Activated CD4-positive, alpha-beta T cell treated with anti-CD3 and anti-CD28 coated beads, Interleukin-2, amount 10 ng/mL, durations not matched to agents 7 days and 5 days (primary cell): Measurements from ENCODE around the gene PSMD14. TPM values are rescaled to one million over a fixed set of nuclear protein-coding genes. Genes with fewer than 3 reads are reported as not detected.

Experiments used
- CTCF ChIA-PET: fragments of 350-600 bp; sonication (Branson Sonifier 250); formaldehyde crosslinking; loops from one replicate; lab custom pipeline; 2021; ENCODE audit warnings: antibody characterized with exemption; lab: Charles Lee
- POLR2A ChIA-PET: fragments of 350-600 bp; sonication (Branson Sonifier 250); formaldehyde crosslinking; loops from one replicate; lab custom pipeline; 2021; ENCODE audit warnings: antibody characterized with exemption; lab: Charles Lee
- DNase-seq: peaks from one replicate; pipeline ENCODE4 v3.0.0-alpha.2; 2020
- H3K27ac Mint-ChIP-seq: one replicate; pipeline ENCODE4 v1.8.0; 2021; ENCODE audit warnings: mild to moderate bottlenecking, moderate library complexity, mixed read lengths
- H3K27me3 Mint-ChIP-seq: one replicate; pipeline ENCODE4 v1.8.0; 2021; ENCODE audit warnings: mixed read lengths
- H3K36me3 Mint-ChIP-seq: one replicate; pipeline ENCODE4 v1.8.0; 2021; ENCODE audit warnings: low read depth, mixed read lengths
- H3K4me1 Mint-ChIP-seq: one replicate; pipeline ENCODE4 v1.8.0; 2021; ENCODE audit warnings: mixed read lengths
- H3K4me3 Mint-ChIP-seq: one replicate; pipeline ENCODE4 v1.8.0; 2021; ENCODE audit warnings: mild to moderate bottlenecking, moderate library complexity, mixed read lengths
- H3K9me3 Mint-ChIP-seq: one replicate; pipeline ENCODE4 v1.8.0; 2021; ENCODE audit warnings: mixed read lengths
- total RNA-seq, 2 experiments: library from RNA; stranded (reverse); gene quantifications; one replicate each; pipeline ENCODE4 v1.2.3, GENCODE V29; 2021

Gene PSMD14
- total RNA-seq, 2 experiments from 2014 or later = 56.1 to 56.2 TPM

GRCh38 chr2:161418275-161418714, 110.1 kb downstream of the PSMD14 start:
- no peak for DNase-seq
- Mint-ChIP-seq H3K27ac (no peak overlapping the region), H3K4me1 (peaks cover 51% of the 10 kb centered on the region), H3K36me3 (peaks cover 6% of the 10 kb centered on the region), H3K27me3 (peaks cover 91% of the 10 kb centered on the region), H3K9me3 (no peaks in the 10 kb centered on the region), H3K4me3 (no peak overlapping the region)
- ChIA-PET POLR2A (no interaction called here), CTCF (interaction anchor here (0.5 kb wide), 1 partner anchor 116 kb away, joined by 3 read pairs; no protein-coding TSS in a partner anchor)

DNA sequence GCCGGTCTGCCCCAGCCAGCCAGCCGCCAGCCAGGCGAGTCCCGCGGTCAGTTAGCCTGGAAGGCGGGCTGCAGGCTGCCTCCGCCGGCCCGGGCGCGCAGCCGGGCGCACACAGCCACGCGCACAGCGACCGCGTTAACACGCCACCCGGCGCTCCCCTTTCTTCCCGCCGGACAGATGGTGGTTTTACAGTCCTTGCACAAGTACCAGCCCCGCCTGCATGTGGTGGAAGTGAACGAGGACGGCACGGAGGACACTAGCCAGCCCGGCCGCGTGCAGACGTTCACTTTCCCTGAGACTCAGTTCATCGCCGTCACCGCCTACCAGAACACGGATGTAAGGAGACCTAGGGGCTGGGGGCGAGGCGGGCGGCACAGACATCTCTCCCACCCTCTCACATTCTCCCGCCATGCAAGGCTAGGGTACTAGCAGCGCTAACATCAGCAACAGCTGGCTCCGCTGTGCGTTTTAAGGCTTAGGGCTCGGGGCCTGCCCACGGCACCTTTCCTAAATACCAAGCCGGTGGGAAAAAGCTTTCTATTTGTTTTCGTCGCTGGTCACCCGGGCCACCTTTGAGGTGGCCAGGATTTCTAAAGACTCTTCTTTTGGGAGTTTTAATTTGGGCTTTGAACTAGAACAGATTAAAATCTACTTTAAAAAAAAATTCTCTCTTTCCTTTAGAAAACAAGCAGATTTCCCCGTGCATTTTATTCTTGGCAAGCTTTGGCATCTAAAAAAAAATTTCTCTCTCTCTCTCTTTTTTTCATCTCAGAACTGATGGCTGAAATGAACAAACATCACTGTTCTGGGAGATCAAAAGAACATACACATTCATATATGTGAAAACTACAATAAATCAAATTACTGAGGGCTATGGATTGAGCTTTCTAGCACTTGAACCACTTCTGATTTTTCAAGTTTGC, 110.8 kb downstream of the PSMD14 start:
- no peak for DNase-seq
- H3K4me3 Mint-ChIP-seq = peak overlapping the region; percentile 55
- POLR2A ChIA-PET = no interaction called here
- H3K4me1 Mint-ChIP-seq = peaks cover 48% of the 10 kb centered on the region
- H3K27ac Mint-ChIP-seq = peak overlapping the region; percentile 69
- H3K27me3 Mint-ChIP-seq = peaks cover 84% of the 10 kb centered on the region
- peaks cover 2% of the 10 kb centered on the region for H3K36me3 Mint-ChIP-seq
- CTCF ChIA-PET = interaction anchor here (0.5 kb wide), 1 partner anchor 172 kb away, joined by 4 read pairs; no protein-coding TSS in a partner anchor
- no peaks in the 10 kb centered on the region for H3K9me3 Mint-ChIP-seq

GRCh38 chr2:161419638-161420190, 111.5 kb downstream of the PSMD14 start:
- POLR2A ChIA-PET = no interaction called here
- CTCF ChIA-PET = no interaction called here
- no peak for DNase-seq
- no peaks in the 10 kb centered on the region for H3K9me3 Mint-ChIP-seq
- H3K27me3 Mint-ChIP-seq = peaks cover 88% of the 10 kb centered on the region
- peaks cover 53% of the 10 kb centered on the region for H3K4me1 Mint-ChIP-seq
- peak overlapping the region; percentile 33 for H3K4me3 Mint-ChIP-seq
- peaks cover 4% of the 10 kb centered on the region for H3K36me3 Mint-ChIP-seq
- peak overlapping the region; percentile 69 for H3K27ac Mint-ChIP-seq

DNA sequence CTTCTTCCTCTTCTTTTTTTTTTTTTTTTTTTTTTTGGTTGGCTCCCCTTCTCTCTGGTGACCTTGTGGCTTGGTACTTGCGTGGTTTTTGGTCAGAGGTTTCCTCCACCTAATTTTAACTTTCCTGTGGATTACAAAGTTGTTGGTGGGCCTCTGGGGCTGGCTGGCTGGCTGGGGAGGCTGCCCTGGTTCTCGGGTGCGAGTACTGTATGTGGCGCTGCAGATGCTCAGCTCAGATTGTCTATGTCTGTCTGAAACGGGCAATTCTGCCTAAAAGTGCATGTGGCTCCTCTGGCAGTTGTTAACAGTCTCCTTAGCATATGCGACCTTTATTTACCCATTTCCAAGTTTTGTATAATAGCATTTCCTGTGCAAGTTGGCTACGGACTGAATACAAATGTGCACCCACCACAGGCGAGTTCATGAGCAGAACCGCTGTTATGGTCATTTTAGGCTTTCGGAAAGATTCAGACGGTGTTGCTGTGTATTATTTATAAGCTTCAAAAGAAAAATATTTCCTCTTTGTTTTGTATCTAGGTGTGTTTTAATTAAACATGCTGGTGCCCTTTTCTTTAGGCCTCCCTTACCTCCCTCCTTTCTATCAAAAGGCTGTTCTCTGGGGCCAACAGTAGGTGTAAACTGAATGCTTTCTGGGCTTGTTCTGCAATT, 112.3 kb downstream of the PSMD14 start:
- CTCF ChIA-PET = no interaction called here
- Mint-ChIP-seq H3K9me3 (no peaks in the 10 kb centered on the region), H3K27me3 (peaks cover 89% of the 10 kb centered on the region), H3K27ac (no peak overlapping the region), H3K4me1 (peaks cover 50% of the 10 kb centered on the region), H3K36me3 (peaks cover 3% of the 10 kb centered on the region), H3K4me3 (no peak overlapping the region)
- POLR2A ChIA-PET = no interaction called here
- DNase-seq = no peak

DNA sequence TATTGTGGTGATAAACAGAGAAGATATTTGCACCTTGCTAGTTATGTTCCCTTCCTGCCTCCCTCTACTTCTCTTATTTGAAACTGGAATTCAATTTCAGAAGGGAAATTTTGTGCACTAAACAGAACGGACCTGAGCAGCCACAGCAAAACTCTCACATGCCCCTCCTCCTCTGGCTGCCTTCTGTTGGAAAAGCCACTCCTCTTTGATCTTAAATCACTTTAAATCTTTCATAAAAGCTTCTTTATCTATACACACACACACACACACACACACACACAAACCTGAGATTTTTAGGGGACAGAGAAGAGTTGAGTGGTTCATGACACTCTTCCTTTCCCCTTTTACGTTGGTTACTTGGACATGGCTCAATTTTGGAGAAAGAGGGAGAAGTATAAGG, 113.5 kb downstream of the PSMD14 start:
- no peak for DNase-seq
- H3K27ac Mint-ChIP-seq = peak overlapping the region; percentile 43
- CTCF ChIA-PET = interaction anchor here (1.3 kb wide), 1 partner anchor 21 kb away, joined by 3 read pairs; no protein-coding TSS in a partner anchor
- H3K4me1 Mint-ChIP-seq = peaks cover 43% of the 10 kb centered on the region
- H3K4me3 Mint-ChIP-seq = no peak overlapping the region
- H3K36me3 Mint-ChIP-seq = peaks cover 3% of the 10 kb centered on the region
- H3K9me3 Mint-ChIP-seq = no peaks in the 10 kb centered on the region
- H3K27me3 Mint-ChIP-seq = peaks cover 88% of the 10 kb centered on the region
- POLR2A ChIA-PET = interaction anchor here (0.7 kb wide), 1 partner anchor 360 kb away, joined by 4 read pairs; no protein-coding TSS in a partner anchor

DNA sequence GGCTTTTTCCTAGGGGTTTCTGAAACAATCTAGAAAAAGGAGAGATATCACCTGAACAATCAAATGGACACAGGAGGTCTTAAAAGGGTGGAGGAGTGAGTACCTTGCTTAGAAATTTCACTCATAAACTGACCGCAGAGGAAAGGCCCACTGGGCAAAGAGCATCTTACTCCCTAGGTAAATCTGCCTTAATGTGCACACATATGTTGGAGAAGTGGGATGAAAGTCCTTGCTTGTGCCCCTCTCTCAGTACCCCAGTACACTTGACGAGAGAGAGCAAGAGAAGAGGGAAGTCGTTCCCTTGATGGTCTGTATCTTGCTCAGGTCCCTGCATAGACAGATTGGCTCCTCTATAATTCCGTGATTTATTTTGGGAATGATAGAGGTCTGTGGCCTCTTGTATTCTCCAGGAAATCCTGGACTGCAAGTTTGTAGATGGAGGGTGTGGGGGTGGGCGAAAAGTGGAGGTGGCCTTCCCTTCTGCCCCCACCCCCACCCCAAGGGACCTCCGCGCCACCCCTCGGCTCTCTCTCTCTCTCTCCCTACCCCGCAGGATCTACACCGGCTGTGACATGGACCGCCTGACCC, 114.7 kb downstream of the PSMD14 start:
- POLR2A ChIA-PET = no interaction called here
- no peak for DNase-seq
- Mint-ChIP-seq H3K27me3 (peaks cover 85% of the 10 kb centered on the region), H3K36me3 (peaks cover 3% of the 10 kb centered on the region), H3K4me1 (peaks cover 39% of the 10 kb centered on the region), H3K27ac (peak overlapping the region; percentile 28), H3K4me3 (peak overlapping the region; percentile 28), H3K9me3 (peaks cover 2% of the 10 kb centered on the region)
- CTCF ChIA-PET = interaction anchor here (1.3 kb wide), 1 partner anchor 19 kb away, joined by 3 read pairs; no protein-coding TSS in a partner anchor

- Mint-ChIP-seq H3K9me3 (peaks cover 2% of the 10 kb centered on the region), H3K27ac (peak overlapping the region; percentile 65), H3K4me3 (peak overlapping the region; percentile 68), H3K4me1 (peaks cover 33% of the 10 kb centered on the region), H3K36me3 (peaks cover 3% of the 10 kb centered on the region), H3K27me3 (peaks cover 85% of the 10 kb centered on the region)
- no peak for DNase-seq
- POLR2A ChIA-PET = no interaction called here
- CTCF ChIA-PET = no interaction called here
Observed at GRCh38 chr2:161423421-161424393, 115.5 kb downstream of the PSMD14 start.

DNA sequence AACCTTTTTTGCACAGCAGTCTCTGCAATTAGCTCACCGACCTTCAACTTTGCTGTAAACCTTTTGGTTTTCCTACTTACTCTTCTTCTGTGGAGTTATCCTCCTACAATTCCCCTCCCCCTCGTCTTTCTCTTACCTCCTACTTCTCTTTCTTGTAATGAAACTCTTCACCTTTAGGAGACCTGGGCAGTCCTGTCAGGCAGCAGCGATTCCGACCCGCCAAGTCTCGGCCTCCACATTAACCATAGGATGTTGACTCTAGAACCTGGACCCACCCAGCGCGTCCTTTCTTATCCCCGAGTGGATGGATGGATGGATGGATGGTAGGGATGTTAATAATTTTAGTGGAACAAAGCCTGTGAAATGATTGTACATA, 116.2 kb downstream of the PSMD14 start:
- Mint-ChIP-seq H3K36me3 (peaks cover 3% of the 10 kb centered on the region), H3K4me1 (peaks cover 29% of the 10 kb centered on the region), H3K9me3 (peaks cover 2% of the 10 kb centered on the region), H3K27ac (peak overlapping the region; percentile 65), H3K4me3 (peak overlapping the region; percentile 68), H3K27me3 (peaks cover 85% of the 10 kb centered on the region)
- POLR2A ChIA-PET = no interaction called here
- DNase-seq = no peak
- CTCF ChIA-PET = no interaction called here

DNA sequence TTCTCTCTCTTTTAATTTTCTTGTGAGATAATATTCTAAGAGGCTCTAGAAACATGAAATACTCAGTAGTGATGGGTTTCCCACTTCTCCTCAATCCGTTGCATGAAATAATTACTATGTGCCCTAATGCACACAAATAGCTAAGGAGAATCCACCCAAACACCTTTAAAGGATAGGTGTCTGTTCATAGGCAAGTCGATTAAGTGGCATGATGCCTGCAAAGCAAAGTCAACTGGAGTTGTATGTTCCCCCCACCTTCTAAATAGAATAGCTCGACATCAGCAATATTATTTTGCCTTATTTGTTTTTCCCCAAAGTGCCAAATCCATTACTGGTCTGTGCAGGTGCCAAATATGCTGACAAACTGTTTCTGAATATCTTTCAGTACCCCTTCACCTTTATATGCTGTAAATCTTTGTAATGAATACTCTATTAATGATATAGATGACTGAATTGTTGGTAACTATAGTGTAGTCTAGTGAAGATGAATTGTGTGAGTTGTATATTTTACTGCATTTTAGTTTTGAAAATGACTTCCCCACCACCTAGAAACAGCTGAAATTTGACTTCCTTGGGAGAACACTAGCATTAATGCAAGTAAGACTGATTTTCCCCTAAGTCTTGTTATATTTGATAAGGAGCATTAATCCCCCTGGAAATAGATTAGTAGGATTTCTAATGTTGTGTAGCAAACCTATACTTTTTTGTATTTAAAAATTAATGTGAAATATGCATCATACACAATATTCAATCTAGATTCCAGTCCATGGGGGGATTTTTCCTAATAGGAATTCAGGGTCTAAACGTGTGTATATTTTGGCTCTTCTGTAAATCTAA, 116.9 kb downstream of the PSMD14 start:
- Mint-ChIP-seq H3K4me3 (peak overlapping the region; percentile 68), H3K27me3 (peaks cover 85% of the 10 kb centered on the region), H3K27ac (no peak overlapping the region), H3K9me3 (peaks cover 2% of the 10 kb centered on the region), H3K36me3 (peaks cover 3% of the 10 kb centered on the region), H3K4me1 (peaks cover 28% of the 10 kb centered on the region)
- ChIA-PET CTCF (interaction anchor here (1.3 kb wide), 1 partner anchor 9 kb away, joined by 6 read pairs; the partner anchor contains the start of gene TBR1), POLR2A (no interaction called here)
- DNase-seq = no peak

DNA sequence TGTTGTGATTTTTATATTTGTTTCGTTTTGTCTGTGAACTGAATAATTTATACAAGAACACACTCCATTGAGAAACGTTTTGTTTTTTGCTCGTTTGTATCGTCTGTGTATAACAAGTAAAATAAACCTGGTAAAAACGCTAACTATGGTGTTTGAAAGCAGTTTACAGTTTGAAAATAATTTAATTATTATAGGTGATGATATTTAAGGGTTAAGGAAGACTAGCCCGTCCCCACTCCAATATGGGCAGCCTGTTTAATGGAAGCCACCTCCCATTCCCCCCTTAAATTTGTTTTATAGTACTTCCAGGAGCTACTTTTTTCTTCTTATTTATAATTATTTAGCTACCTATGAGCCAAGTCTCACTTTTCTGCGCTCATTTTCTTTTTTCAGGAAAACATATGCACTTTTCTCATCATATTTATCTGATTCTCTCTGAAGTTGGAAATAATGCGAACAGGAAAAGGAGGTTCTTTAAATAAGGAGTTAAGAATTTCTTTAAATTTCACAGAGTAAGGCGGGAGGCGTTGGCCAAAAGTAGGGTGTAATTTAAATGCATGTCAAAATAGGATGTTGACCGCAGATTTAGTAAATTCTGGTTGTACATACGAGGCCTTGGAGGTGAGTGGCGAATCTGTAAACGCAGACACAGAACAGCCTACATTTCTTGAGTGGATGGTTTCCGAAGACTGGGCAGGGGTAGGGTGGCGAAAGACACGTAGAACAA, 117.7 kb downstream of the PSMD14 start:
- peaks cover 85% of the 10 kb centered on the region for H3K27me3 Mint-ChIP-seq
- peaks cover 3% of the 10 kb centered on the region for H3K36me3 Mint-ChIP-seq
- ChIA-PET POLR2A (no interaction called here), CTCF (interaction anchor here (1.3 kb wide), 1 partner anchor 10 kb away, joined by 6 read pairs; the partner anchor contains the start of gene TBR1)
- H3K9me3 Mint-ChIP-seq = peaks cover 2% of the 10 kb centered on the region
- no peak overlapping the region for H3K4me3 Mint-ChIP-seq
- peaks cover 24% of the 10 kb centered on the region for H3K4me1 Mint-ChIP-seq
- no peak overlapping the region for H3K27ac Mint-ChIP-seq
- DNase-seq = no peak
